Omental fat pad (tissue), 4 donors: ENCODE data around the gene FNBP1L. TPM values are rescaled to one million over a fixed set of nuclear protein-coding genes. Genes with fewer than 3 reads are reported as not detected.

Source experiments
- ATAC-seq: fragments of 150-250 bp; one replicate; pipeline ENCODE4 v1.9.1; 2016; ENCODE audit warnings: mild to moderate bottlenecking, moderate library complexity; ENCODE audit not compliant: low FRiP score
- DNase-seq: peaks from one replicate; pipeline ENCODE4 v3.0.0-alpha.2; 2019; ENCODE audit warnings: low spot score
- CTCF ChIP-seq, 3 donors: fragments of 450-650 bp; IDR thresholded peaks; one replicate each; pipeline ENCODE4 v1.5.1; 2016 to 2017; ENCODE audit warnings: antibody characterized with exemption in 3 of 3, mild to moderate bottlenecking in 3 of 3, moderate library complexity in 2 of 3
- total RNA-seq, 4 donors: library from RNA; depleted of rRNA; stranded (reverse); fragments of >200 nt; gene quantifications; one replicate each; pipeline ENCODE4 v1.1.0, GENCODE V29; 2016

Gene FNBP1L
- 10 to 100 TPM; 16.7 to 47.1 (median 27.7) TPM for total RNA-seq

- DNase-seq (peak; percentile 28), ATAC-seq (peak; percentile 80)
- TF ChIP-seq CTCF (IDR thresholded peaks at IDR 0.05): no peak
These were observed at the start of gene FNBP1L for GRCh38 chr1:93447481-93448291. Gene FNBP1L, plus strand, starts transcription at chr1:93448118. Its CDS starts 164 bp downstream, at chr1:93448282.

DNA sequence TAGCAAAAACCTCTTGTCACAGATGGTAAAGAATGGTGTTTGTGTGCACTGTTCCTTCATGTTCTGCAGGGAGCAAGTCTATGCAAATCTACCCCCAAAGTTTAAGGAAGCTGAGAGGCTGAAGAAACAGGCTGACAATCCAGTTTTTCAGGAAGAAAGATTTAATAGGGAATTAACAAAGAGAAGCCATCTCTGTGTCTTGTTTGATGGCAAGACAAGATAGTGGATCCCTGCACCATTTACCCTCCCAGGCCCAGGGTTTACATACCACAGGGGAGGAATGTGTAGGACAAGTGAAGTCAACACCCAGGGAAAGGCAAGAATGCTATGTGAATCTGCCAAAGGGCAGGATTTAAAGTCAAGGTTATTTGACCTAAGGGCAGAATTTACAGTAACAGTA, 48.1 kb upstream of the FNBP1L start:
- TF ChIP-seq CTCF (IDR thresholded peaks at IDR 0.05): no peak

DNA sequence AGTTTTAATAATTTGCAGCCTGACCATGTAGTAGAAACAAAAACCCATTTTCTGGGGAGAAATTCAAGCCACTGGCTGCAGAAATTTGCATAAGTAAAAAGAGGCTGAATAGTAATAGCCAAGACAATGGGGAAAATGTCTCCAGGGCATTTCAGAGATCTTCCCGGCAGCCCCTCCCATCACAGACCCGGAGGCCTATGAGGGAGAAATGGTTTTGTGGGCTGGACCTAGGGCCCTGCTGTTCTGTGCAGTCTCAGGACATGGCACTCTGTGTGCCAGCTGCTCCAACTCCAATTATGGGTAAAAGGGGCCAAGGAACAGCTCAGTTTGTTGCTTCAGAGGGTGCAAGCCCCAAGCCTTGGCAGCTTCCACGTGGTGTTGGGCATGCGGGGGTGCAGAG, 39.7 kb upstream of the FNBP1L start:
- ATAC-seq (no peak), DNase-seq (no peak)
- no peak for TF ChIP-seq CTCF (IDR thresholded peaks at IDR 0.05)

More for the DNA sequence above, 48.1 kb upstream of the FNBP1L start:
- DNase-seq (no peak), ATAC-seq (no peak)

DNA sequence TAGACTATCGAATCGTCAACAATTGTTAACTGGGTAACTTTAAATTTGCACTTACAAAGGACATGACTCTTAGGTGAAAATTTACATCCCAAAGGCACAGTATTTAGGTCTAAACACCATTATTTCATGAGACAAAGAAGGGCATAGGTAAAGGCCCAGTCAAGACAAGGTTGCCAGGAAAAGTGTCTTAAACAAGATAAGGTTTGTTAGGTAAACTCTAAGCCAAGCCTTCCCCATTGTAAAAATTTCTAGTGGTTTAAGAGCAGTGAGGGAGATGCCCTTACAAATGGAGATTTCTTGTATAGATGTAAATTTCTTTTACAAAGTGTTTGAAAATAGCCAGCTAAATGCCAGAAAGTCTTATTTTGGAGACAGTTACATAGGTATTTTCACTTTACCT, 36.9 kb upstream of the FNBP1L start:
- ATAC-seq (no peak), DNase-seq (no peak)

GRCh38 chr1:93414749-93415148, 33.2 kb upstream of the FNBP1L start:
- TF ChIP-seq CTCF (IDR thresholded peaks at IDR 0.05): no peak
- ATAC-seq (no peak), DNase-seq (no peak)

More for the DNA sequence above, 36.9 kb upstream of the FNBP1L start:
- TF ChIP-seq CTCF (IDR thresholded peaks at IDR 0.05): no peak

DNA sequence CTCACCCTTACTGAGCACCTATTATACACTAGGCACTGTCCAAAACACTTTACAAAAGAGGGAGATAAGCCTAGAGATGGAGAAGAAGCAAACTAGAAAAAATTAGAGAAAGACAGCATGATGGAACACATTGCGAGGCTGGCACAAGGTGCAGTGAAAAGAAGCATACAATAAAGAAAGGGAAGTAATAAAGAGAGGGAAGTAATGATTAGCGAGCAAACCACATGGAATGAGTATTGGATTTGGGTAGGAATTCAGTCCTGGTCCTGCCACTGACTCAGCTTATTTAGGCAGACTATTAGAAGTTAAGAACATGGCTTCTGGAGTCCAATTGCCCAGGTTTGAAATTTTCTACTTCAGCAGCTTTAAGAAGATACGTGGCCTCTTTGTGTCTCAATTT, 32.6 kb upstream of the FNBP1L start:
- no peak for DNase-seq
- TF ChIP-seq CTCF (IDR thresholded peaks at IDR 0.05): no peak
- no peak for ATAC-seq

GRCh38 chr1:93416183-93416582, 31.7 kb upstream of the FNBP1L start:
- ATAC-seq (no peak), DNase-seq (no peak)

More at GRCh38 chr1:93416183-93416582, 31.7 kb upstream of the FNBP1L start:
- no peak for TF ChIP-seq CTCF (IDR thresholded peaks at IDR 0.05)
